NB4 (cell line): ENCODE data around the gene SLC5A2.
"Not testable (repeated sequence)": the region's sequence is repeated elsewhere in the genome, so short reads cannot be mapped to it uniquely, and the experiment has no call there.

Experiments used
- DNase-seq: peaks from one replicate; pipeline ENCODE4 v3.0.0; 2010; ENCODE audit warnings: low read depth
- H3K4me3 ChIP-seq: one replicate; pipeline ENCODE4 v1.5.1; 2011; ENCODE audit warnings: mild to moderate bottlenecking, low read depth, low read length, moderate library complexity
- CTCF ChIP-seq: IDR thresholded peaks from one replicate; pipeline ENCODE4 v1.5.1; 2012; ENCODE audit warnings: low read depth, low read length
- MAX ChIP-seq: IDR thresholded peaks from 2 replicates; pipeline ENCODE4 v1.6.1; 2011; ENCODE audit warnings: low read depth, low read length
- MYC ChIP-seq: IDR thresholded peaks from 2 replicates; pipeline ENCODE4 v1.6.1; 2011; ENCODE audit warnings: low read depth, low read length
- POLR2A ChIP-seq: IDR thresholded peaks from 2 replicates; pipeline ENCODE4 v1.6.1; 2011; ENCODE audit warnings: mild to moderate bottlenecking; ENCODE audit not compliant: insufficient read length; ENCODE audit errors: extremely low read depth

The SLC5A2 gene

GRCh38 chr16:31531096-31531495, 48.2 kb downstream of the SLC5A2 start:
- TF ChIP-seq MYC (no peak), POLR2A (no peak), CTCF (no peak), MAX (no peak)
- no peak for DNase-seq
- no peak overlapping the region for H3K4me3 ChIP-seq

- no peak for DNase-seq
- no peak for TF ChIP-seq POLR2A
- H3K4me3 ChIP-seq, result no peak overlapping the region
These were observed 49.2 kb downstream of the SLC5A2 start for GRCh38 chr16:31532120-31532519.

GRCh38 chr16:31532896-31533295, 50.0 kb downstream of the SLC5A2 start:
- H3K4me3 ChIP-seq, result no peak overlapping the region
- TF ChIP-seq MYC (no peak), MAX (no peak), POLR2A (no peak), CTCF (no peak)
- no peak for DNase-seq

- H3K4me3 ChIP-seq, result no peak overlapping the region
- TF ChIP-seq CTCF (no peak), MAX (no peak), MYC (no peak), POLR2A (no peak)
- DNase-seq, result no peak
These were observed 52.8 kb downstream of the SLC5A2 start for GRCh38 chr16:31535737-31536136.

- TF ChIP-seq CTCF, result no peak
- TF ChIP-seq POLR2A, result no peak
- no peak for TF ChIP-seq MAX
- no peak for TF ChIP-seq MYC
- DNase-seq, result no peak
- H3K4me3 ChIP-seq, result no peak overlapping the region
These were observed 54.0 kb downstream of the SLC5A2 start for GRCh38 chr16:31536804-31537361.

GRCh38 chr16:31537362-31538242, 54.7 kb downstream of the SLC5A2 start:
- H3K4me3 ChIP-seq, result no peak overlapping the region
- DNase-seq, result no peak

GRCh38 chr16:31538243-31538598, 55.3 kb downstream of the SLC5A2 start:
- H3K4me3 ChIP-seq, DNase-seq: not testable (repeated sequence)

More at GRCh38 chr16:31537362-31538242, 54.7 kb downstream of the SLC5A2 start:
- TF ChIP-seq MAX, result no peak

GRCh38 chr16:31539762-31540161, 56.8 kb downstream of the SLC5A2 start:
- DNase-seq, H3K4me3 ChIP-seq: not testable (repeated sequence)
